ENCODE data around the gene VWA2. TPM values are rescaled to one million over a fixed set of nuclear protein-coding genes. Genes with fewer than 3 reads are reported as not detected.
A peak's percentile ranks its signal among the peaks of the same experiment; 100 is the strongest.

The VWA2 gene
- polyA plus RNA-seq, 2 of the 4 experiments (the other 2 are of a cell fraction) = not detected

DNA sequence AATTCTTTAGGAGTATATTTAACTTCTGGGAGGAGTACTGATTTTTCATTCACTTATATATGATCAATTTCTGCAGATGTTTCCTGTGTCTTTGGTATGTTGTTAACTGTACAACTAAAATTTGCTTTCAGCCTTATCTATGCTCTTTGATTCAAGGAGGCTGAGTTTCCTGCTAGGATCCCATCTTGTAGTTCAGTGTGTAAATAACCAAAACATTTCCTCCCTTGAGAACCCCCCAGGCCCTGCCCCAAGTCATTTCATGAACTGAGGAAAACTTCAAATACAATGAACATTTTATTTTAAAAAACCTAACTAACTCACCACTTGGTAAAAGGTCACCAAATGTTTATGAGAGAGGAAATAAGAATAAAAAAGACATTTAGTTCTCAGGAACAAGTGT is 55.5 kb downstream of the VWA2 start:
- Histone ChIP-seq H3K4me1 (no peaks in the 10 kb centered on the region), H3K27ac (no peak overlapping the region), H3K9me3 (peaks cover 16% of the 10 kb centered on the region), H3K4me3 (no peak overlapping the region), H3K4me2 (no peak overlapping the region)
- ATAC-seq (no peak), DNase-seq (ENCODE audit: low read depth in 1 of 2, low spot score in 1 of 2) (no peak), FAIRE-seq (no peak)
- CTCF ChIA-PET = interaction anchor here (2.1 to 5.8 kb wide), 2 partner anchors 9 to 10 kb away, joined by 11 to 31 read pairs; no protein-coding TSS in a partner anchor
- TF ChIP-seq, protein P1, sequence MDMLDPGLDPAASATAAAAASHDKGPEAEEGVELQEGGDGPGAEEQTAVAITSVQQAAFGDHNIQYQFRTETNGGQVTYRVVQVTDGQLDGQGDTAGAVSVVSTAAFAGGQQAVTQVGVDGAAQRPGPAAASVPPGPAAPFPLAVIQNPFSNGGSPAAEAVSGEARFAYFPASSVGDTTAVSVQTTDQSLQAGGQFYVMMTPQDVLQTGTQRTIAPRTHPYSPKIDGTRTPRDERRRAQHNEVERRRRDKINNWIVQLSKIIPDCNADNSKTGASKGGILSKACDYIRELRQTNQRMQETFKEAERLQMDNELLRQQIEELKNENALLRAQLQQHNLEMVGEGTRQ (IDR thresholded peaks at IDR 0.05) = no peak
- POLR2A ChIA-PET = no interaction called here

DNA sequence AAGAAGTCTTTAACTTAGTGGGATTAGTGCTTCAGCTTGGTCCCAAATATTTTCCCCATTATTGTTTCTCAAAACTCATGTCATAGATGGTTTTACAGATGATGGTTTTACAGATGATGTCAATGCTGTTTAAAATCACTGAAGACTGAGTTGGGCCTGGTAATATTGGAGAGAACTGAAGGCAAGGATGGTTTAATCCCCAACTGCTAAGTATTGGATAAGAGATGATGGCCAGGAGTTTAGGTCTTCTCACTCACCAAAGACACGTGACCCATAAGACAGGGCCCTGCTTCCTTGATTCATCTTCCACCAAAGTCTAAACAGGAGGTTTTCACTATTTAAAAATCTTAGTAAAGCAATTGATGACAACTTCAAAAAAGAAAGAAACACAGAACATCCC is 56.3 kb downstream of the VWA2 start:
- DNase-seq (ENCODE audit: low read depth in 1 of 2, low spot score in 1 of 2) = peak in 1 of 2 experiments; percentile 19
- Histone ChIP-seq H3K27ac (no peak overlapping the region), H3K9me3 (peaks cover 16% of the 10 kb centered on the region), H3K4me1 (no peaks in the 10 kb centered on the region), H3K4me2 (no peak overlapping the region), H3K4me3 (no peak overlapping the region)
- ChIA-PET POLR2A (no interaction called here), CTCF (interaction anchor here (0.5 to 2.3 kb wide), 4 partner anchors 9 to 424 kb away, joined by 3 to 11 read pairs (median 5); partner anchors contain the start of gene AFAP1L2)
- no peak for FAIRE-seq
- ATAC-seq = no peak
- TF ChIP-seq EHF (CRISPR knock-in tag; IDR thresholded peaks at IDR 0.05) = no peak
- TF ChIP-seq HOXB13 (CRISPR knock-in tag; IDR thresholded peaks at IDR 0.05; ENCODE audit: low read depth) = no peak
- TF ChIP-seq, protein P2, sequence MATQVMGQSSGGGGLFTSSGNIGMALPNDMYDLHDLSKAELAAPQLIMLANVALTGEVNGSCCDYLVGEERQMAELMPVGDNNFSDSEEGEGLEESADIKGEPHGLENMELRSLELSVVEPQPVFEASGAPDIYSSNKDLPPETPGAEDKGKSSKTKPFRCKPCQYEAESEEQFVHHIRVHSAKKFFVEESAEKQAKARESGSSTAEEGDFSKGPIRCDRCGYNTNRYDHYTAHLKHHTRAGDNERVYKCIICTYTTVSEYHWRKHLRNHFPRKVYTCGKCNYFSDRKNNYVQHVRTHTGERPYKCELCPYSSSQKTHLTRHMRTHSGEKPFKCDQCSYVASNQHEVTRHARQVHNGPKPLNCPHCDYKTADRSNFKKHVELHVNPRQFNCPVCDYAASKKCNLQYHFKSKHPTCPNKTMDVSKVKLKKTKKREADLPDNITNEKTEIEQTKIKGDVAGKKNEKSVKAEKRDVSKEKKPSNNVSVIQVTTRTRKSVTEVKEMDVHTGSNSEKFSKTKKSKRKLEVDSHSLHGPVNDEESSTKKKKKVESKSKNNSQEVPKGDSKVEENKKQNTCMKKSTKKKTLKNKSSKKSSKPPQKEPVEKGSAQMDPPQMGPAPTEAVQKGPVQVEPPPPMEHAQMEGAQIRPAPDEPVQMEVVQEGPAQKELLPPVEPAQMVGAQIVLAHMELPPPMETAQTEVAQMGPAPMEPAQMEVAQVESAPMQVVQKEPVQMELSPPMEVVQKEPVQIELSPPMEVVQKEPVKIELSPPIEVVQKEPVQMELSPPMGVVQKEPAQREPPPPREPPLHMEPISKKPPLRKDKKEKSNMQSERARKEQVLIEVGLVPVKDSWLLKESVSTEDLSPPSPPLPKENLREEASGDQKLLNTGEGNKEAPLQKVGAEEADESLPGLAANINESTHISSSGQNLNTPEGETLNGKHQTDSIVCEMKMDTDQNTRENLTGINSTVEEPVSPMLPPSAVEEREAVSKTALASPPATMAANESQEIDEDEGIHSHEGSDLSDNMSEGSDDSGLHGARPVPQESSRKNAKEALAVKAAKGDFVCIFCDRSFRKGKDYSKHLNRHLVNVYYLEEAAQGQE (IDR thresholded peaks at IDR 0.05) = no peak
- TF ChIP-seq FOXS1 (CRISPR knock-in tag; IDR thresholded peaks at IDR 0.05) = no peak
- TF ChIP-seq CBX8 (IDR thresholded peaks at IDR 0.05) = no peak
- TF ChIP-seq CHD4 (IDR thresholded peaks at IDR 0.05; ENCODE audit: borderline replicate concordance) = no peak
- TF ChIP-seq KDM5A (IDR thresholded peaks at IDR 0.05) = no peak
- no peak for TF ChIP-seq NR3C1 (IDR thresholded peaks at IDR 0.05)
- TF ChIP-seq SREBF2 (IDR thresholded peaks at IDR 0.05) = no peak
- 0% methylated on average over 1 of the region's 1 CpG for WGBS (ENCODE audit: missing lambda C conversion rate)

DNA sequence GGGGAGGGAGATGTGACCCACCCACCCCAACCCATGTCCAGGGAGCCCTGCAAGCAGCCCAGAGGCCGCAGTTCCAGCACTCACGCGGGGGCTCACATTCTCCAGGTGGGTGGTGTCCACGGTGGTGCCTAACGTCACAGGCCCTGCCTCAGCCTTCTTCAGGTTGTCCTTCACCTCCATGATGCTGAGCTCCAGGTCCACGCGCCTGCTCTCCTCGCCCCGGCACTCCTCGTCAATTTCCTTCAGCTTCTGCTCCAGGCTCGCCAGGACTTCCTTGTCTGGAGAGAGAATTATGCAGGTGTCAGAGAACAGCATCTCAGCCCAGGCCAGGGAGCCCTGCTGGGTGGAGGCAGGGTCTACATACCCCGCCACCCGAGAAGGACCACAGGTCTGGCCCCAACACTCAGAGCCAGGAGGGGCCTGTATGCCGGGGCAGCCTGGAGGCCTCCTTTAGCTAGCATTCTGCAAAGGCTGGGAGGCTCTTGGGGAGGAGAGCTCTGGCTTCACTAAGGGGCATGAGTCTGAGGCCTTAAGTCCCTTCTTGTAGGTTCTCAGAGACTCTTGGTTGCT is 58.2 kb downstream of the VWA2 start:
- no peak overlapping the region for H3K27ac ChIP-seq
- no peak overlapping the region for H3K4me2 ChIP-seq
- H3K9me3 ChIP-seq = peaks cover 16% of the 10 kb centered on the region
- no peak for DNase-seq (ENCODE audit: low read depth in 1 of 2, low spot score in 1 of 2)
- no peak overlapping the region for H3K4me3 ChIP-seq
- FAIRE-seq = no peak
- 95% methylated on average over 8 of the region's 14 CpGs for WGBS (ENCODE audit: missing lambda C conversion rate)
- no peak for ATAC-seq
- H3K4me1 ChIP-seq = no peaks in the 10 kb centered on the region
- ChIA-PET CTCF (interaction anchor here (0.6 to 2.6 kb wide), 6 partner anchors 11 to 255 kb away, joined by 3 to 9 read pairs (median 6); partner anchors contain the start of gene AFAP1L2), POLR2A (no interaction called here)
- TF ChIP-seq ZNF302 (CRISPR knock-in tag; IDR thresholded peaks at IDR 0.05) = no peak
- TF ChIP-seq, protein P3, sequence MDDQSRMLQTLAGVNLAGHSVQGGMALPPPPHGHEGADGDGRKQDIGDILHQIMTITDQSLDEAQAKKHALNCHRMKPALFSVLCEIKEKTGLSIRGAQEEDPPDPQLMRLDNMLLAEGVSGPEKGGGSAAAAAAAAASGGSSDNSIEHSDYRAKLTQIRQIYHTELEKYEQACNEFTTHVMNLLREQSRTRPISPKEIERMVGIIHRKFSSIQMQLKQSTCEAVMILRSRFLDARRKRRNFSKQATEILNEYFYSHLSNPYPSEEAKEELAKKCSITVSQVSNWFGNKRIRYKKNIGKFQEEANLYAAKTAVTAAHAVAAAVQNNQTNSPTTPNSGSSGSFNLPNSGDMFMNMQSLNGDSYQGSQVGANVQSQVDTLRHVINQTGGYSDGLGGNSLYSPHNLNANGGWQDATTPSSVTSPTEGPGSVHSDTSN (IDR thresholded peaks at IDR 0.05) = no peak
- TF ChIP-seq, protein P4, sequence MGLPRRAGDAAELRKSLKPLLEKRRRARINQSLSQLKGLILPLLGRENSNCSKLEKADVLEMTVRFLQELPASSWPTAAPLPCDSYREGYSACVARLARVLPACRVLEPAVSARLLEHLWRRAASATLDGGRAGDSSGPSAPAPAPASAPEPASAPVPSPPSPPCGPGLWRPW (IDR thresholded peaks at IDR 0.05) = no peak
- TF ChIP-seq, protein P5, sequence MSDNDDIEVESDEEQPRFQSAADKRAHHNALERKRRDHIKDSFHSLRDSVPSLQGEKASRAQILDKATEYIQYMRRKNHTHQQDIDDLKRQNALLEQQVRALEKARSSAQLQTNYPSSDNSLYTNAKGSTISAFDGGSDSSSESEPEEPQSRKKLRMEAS (IDR thresholded peaks at IDR 0.05) = no peak
- no peak for TF ChIP-seq CHD2 (IDR thresholded peaks at IDR 0.05; ENCODE audit: low read length, partially characterized antibody)

All from A549 (cell line).